ENCODE measurements around the gene TCTN3. TPM values are rescaled to one million over a fixed set of nuclear protein-coding genes. Genes with fewer than 3 reads are reported as not detected.

The TCTN3 gene
- total RNA-seq, 4 donors from 2014 or later, result 6.8 to 21.1 (median 16.7) TPM

DNA sequence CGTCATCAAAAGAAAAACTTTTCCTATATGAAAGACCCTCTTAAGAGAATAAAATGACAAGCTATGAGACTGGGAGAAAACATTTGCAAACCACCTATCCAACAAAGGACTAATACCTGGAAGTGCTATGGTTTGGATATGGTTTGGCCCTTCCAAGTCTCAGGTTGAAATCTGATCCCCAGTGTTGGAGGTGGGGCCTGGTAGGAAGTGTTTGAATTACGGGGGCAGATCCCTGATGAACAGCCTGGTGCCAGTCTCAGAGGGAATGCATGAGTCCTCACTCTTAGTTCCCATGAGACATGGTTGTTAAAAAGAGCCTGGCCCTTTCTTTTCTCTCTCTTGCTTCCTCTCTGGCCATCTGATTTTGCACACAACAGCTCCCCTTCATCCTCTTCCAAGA is 43.5 kb downstream of the TCTN3 start:
- Histone ChIP-seq H3K4me1 (peaks cover 0 to 43% (median 0%) of the 10 kb centered on the region in 3 donors), H3K4me3 (no peak overlapping the region), H3K27ac (no peak overlapping the region), H3K9me3 (peaks cover 0 to 6% (median 0%) of the 10 kb centered on the region in 3 donors), H3K36me3 (peaks cover 8 to 78% (median 9%) of the 10 kb centered on the region in 3 donors), H3K27me3 (no peaks in the 10 kb centered on the region)
- TF ChIP-seq CTCF (IDR thresholded peaks at IDR 0.05) (no peak), POLR2A (IDR thresholded peaks at IDR 0.05) (no peak)
- WGBS, 2 donors, result 73 to 78% methylated on average over 2 of the region's 2 CpGs
- intact Hi-C loops (cut with DNase I), result no loop called here
- DNase-seq, result no peak

DNA sequence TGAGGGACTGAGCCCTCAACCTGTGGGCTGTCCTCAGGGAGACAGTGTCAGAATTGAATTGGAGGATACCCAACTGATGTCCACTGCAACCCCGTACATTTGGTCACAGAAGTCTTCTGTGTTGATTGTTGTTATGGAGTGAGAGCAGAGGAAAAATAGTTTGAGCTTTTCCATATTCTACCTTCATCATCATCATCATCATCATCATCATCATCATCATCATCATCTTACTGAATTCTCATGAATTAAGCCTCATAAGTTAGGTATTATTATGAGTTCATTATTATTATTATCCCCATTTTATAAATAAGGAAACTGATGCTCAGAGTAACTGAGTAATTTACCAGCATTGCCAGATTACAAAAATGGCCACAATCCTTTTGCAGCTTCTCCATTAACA is 45.6 kb downstream of the TCTN3 start:
- WGBS, 2 donors, result 85 to 89% methylated on average over 1 of the region's 1 CpG
- TF ChIP-seq CTCF (IDR thresholded peaks at IDR 0.05) (no peak), POLR2A (IDR thresholded peaks at IDR 0.05) (no peak)
- H3K4me1 ChIP-seq, result peaks cover 0 to 24% (median 0%) of the 10 kb centered on the region in 3 donors
- intact Hi-C loops (cut with DNase I), result no loop called here
- no peaks in the 10 kb centered on the region for H3K27me3 ChIP-seq
- no peak for DNase-seq
- H3K27ac ChIP-seq, result no peak overlapping the region
- H3K36me3 ChIP-seq, result peaks cover 8 to 86% (median 9%) of the 10 kb centered on the region in 3 donors
- peaks cover 0 to 6% (median 0%) of the 10 kb centered on the region in 3 donors for H3K9me3 ChIP-seq
- H3K4me3 ChIP-seq, result no peak overlapping the region

- Histone ChIP-seq H3K27ac (no peak overlapping the region), H3K9me3 (peaks cover 0 to under 1% (median 0%) of the 10 kb centered on the region in 3 donors), H3K36me3 (peaks cover 6 to 86% (median 8%) of the 10 kb centered on the region in 3 donors), H3K27me3 (no peaks in the 10 kb centered on the region), H3K4me3 (no peak overlapping the region), H3K4me1 (peaks cover 0 to 24% (median 0%) of the 10 kb centered on the region in 3 donors)
- intact Hi-C loops (cut with DNase I), result no loop called here
- TF ChIP-seq CTCF (IDR thresholded peaks at IDR 0.05) (no peak), POLR2A (IDR thresholded peaks at IDR 0.05) (no peak)
- no peak for DNase-seq
- 88 to 100% methylated on average over 1 of the region's 1 CpG for WGBS, 2 donors
Measured at GRCh38 chr10:95646160-95646559, 47.6 kb downstream of the TCTN3 start.

- no peak for DNase-seq
- Histone ChIP-seq H3K4me1 (peaks cover 0 to 24% (median 0%) of the 10 kb centered on the region in 3 donors), H3K27me3 (no peaks in the 10 kb centered on the region), H3K36me3 (peaks cover 11 to 86% (median 13%) of the 10 kb centered on the region in 3 donors), H3K9me3 (no peaks in the 10 kb centered on the region), H3K4me3 (no peak overlapping the region), H3K27ac (no peak overlapping the region)
- TF ChIP-seq POLR2A (IDR thresholded peaks at IDR 0.05) (no peak), CTCF (IDR thresholded peaks at IDR 0.05) (no peak)
- WGBS, 2 donors, result 50 to 75% methylated on average over 1 of the region's 1 CpG
- intact Hi-C loops (cut with DNase I), result no loop called here
Measured at GRCh38 chr10:95644901-95645300, 48.8 kb downstream of the TCTN3 start.

DNA sequence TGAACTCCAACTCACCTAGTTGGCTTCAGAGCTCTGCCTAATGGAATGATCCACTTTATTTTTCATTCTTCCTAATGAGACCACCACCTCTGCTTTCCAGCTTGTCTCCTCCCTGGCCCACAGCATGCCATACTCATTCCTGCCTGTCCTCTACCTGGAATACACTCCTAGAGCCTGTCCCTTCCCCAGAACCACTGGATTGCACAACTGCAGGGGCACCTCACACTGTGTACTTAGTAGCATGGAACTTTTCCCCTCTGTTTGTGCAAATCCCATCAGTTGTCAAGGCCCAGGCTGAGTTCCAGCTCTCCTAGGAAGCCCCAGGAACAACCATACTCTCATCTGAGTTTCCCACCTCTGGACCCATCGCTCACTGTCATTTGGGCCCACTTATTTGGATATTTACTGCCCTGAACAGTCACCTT is 52.8 kb downstream of the TCTN3 start:
- H3K27me3 ChIP-seq, result no peaks in the 10 kb centered on the region
- WGBS, 2 donors, result 89 to 100% methylated on average over 1 of the region's 1 CpG
- no peak overlapping the region for H3K4me3 ChIP-seq
- H3K4me1 ChIP-seq, result peaks cover 0 to 2% (median 0%) of the 10 kb centered on the region in 3 donors
- no peaks in the 10 kb centered on the region for H3K9me3 ChIP-seq
- no peak for TF ChIP-seq POLR2A (IDR thresholded peaks at IDR 0.05)
- no peak for TF ChIP-seq CTCF (IDR thresholded peaks at IDR 0.05)
- intact Hi-C loops (cut with DNase I), result no loop called here
- no peak for DNase-seq
- peaks cover 11 to 89% (median 29%) of the 10 kb centered on the region in 3 donors for H3K36me3 ChIP-seq
- H3K27ac ChIP-seq, result no peak overlapping the region

All from esophagus squamous epithelium (tissue), 5 donors.